ENCODE data around the gene USP9X.

GRCh38 chrX:41153957-41154356 lies 68.7 kb downstream of the USP9X start:
- TF ChIP-seq CTCF (IDR thresholded peaks at IDR 0.05) (no peak), POLR2A (IDR thresholded peaks at IDR 0.05) (no peak)

Measured in breast epithelium (tissue), 3 donors.